COLO668 (cell line): Measurements from ENCODE around the gene ELL.

Experiments used
- DNase-seq: peaks from one replicate; lab custom pipeline; 2025; ENCODE audit not compliant: unreplicated experiment; lab: John Stamatoyannopoulos, UW

Gene ELL

GRCh38 chr19:18435842-18436670 is 85.8 kb downstream of the ELL start:
- DNase-seq = no peak

- DNase-seq = no peak
These were observed 86.6 kb downstream of the ELL start for GRCh38 chr19:18435178-18435841.

DNA sequence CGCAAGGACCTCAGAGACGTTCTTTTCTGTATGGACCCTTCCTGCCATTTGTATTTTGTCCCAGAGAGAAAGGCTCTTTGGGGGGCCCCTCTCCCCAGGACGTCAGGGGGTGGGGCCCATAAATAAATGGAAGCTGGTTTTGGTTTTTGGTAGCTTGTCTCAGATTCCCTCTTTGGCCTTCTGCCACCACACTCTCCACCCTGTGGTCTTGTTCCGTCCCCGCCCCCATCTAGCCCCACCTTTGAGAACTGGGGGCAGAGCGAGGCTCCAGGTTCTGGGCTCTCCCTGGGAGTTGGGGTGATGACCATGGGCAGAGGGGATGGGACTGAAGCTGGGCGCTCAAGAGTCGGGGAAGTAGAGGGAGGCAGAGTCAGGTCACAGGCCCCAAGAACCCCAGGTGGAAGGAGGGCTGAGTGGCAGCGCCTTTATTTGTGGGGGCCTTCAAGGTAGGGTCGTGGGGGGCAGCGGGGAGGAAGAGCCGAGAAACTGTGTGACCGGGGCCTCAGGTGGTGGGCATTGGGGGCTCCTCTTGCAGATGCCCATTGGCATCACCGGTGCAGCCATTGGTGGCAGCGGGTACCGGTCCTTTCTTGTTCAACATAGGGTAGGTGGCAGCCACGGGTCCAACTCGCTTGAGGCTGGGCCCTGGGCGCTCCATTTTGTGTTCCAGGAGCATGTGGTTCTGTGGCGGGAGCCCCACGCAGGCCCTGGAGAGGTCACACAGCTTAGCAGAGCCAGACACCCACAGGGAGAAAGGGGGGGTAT is 87.3 kb downstream of the ELL start:
- DNase-seq = no peak

- no peak for DNase-seq
These were observed 88.0 kb downstream of the ELL start for GRCh38 chr19:18433735-18434398.

DNA sequence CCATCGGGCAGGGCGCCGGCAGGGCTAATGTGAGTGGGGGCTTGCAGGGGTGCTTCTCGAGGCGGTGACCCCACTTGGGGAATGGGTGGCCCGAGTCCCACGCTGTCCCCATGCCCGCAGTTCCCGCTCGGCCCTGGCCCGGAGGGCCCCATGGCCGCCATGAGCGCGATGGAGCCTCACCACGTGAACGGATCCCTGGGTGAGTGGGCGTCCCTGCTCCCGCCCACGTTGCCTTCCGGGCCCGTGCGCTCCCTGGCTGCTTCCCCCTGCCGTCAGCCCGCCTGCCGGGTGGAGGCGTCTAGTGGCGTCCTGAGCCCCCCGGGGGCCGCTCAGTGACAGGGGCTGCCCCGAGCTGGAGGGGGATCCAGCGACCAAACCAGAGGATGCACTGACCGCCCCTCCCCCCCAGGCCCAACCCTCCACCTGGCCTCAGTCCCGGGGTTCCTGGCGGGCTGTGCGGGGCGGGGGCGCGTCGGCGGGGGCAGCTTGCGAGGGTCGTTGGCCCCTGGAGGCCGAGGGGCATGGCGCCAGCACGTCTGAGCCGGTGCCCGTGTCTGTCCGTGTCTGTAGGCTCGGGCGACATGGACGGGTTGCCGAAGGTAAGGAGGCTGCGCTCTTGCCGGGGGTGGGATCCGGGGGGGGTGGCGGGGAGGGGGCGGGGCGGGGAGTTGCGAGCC is 88.7 kb downstream of the ELL start:
- DNase-seq = no peak

GRCh38 chr19:18432275-18433014 is 89.4 kb downstream of the ELL start:
- DNase-seq = no peak

DNA sequence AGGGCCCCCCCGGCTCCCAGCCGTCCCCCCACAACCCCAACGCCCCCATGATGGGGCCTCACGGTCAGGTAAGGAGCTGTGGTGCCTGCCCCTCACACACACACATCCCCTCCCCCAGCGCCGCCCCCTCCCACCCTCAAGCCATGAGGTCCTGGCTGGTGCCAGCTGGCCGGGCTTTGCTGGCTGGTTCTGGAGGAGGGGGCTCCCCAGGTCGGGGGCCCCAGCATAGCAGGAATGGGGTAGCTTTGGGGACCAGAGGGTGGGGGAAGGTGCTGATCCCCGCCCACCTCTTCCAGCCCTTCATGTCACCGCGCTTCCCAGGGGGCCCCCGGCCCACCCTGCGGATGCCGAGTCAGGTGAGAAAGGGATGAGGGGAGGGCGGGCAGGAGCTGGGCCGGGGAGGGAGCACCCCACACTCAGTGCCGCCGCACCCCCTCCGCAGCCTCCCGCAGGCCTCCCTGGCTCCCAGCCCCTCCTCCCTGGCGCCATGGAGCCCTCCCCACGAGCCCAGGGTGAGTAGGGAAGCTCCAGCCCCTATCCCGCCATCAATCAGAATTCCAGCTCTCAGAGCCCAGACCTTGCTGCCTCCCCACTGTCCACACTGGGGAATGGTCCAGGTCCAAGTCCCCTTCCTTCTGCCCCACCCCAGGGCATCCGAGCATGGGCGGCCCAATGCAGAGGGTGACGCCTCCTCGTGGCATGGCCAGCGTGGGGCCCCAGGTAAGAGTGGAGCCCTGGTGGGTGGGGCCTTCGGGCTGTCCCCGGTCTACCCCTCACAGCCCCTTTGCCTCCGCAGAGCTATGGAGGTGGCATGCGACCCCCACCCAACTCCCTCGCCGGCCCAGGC is 90.3 kb downstream of the ELL start:
- DNase-seq = no peak

- no peak for DNase-seq
These were observed 91.3 kb downstream of the ELL start for GRCh38 chr19:18430417-18431144.

GRCh38 chr19:18429717-18430416 is 92.0 kb downstream of the ELL start:
- no peak for DNase-seq

DNA sequence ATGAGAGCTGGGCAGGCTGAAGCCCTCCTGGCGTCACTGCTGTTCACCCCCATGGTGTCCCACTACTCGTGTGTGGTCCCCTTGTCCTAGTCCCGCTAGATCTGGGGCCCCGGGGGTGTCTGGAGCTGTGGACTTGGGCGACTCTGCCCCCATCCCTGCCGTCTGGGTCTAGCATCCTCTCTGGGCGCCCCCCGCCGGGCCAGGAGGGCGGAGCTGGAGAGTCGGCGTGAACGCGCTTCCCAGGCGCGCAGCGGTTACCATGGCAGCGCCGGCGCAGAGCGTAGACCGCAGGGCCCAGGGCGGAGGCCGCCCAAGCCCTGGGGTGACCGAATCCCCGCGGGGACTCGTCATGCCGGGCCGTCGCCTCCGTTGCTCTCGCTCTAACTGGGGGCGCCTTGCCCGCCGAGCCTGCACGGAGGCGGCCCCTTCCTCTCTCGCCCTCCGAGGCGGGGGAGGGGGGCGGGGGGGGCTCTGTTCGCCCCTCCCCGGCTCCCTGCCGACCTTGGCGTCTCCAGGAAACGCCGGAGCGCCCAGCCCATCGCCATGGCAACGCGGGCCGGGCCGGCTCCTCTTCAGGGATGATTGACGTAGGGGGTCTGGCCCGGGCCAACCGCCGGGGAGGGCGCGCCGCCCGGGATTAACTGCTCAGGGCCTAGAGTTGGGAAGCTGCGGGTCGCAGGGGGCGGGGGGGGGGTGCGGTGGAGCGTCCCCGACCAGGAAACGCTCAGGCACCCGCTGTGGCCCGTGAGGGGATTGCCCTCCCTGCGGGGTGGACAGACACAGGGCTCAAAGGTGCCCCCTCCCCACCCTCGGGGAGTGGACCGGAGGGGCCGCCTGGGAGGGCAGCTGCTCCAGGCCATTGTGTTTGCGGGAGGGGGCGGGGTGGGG is 92.8 kb downstream of the ELL start:
- peak; percentile 93 for DNase-seq

GRCh38 chr19:18428173-18428786 is 93.6 kb downstream of the ELL start:
- DNase-seq = no peak

DNA sequence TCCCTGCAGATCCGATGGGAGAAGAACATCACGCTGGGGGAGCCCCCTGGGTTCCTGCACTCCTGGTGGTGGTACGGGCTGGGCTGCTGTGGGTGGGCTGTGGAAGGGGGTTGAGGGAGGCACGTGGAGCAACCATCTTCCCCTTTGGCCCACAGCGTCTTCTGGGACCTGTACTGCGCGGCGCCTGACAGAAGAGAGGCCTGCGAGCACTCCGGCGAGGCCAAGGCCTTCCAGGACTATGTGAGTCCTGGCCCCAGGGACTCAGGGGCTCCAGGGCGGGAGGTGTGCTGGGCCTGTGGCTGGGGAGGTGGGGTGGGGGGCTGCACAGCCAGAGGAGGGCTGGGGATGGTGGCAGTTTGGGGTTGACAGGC is 94.1 kb downstream of the ELL start:
- DNase-seq = no peak

GRCh38 chr19:18427080-18427742 is 94.7 kb downstream of the ELL start:
- no peak for DNase-seq

GRCh38 chr19:18426416-18426767 is 95.5 kb downstream of the ELL start:
- no peak for DNase-seq

GRCh38 chr19:18425515-18426415 is 96.1 kb downstream of the ELL start:
- DNase-seq = no peak
